SU-DHL-6 (cell line): ENCODE data around the gene IL20RB.

Experiments used
- H2AFZ ChIP-seq: fragments of 200-600 bp; sonication (generic); 2 replicates; pipeline ENCODE4 v1.6.1; 2014; ENCODE audit warnings: low read depth, mild to moderate bottlenecking, moderate library complexity, mixed read lengths, antibody characterized with exemption, low read length; ENCODE audit not compliant: severe bottlenecking
- H3F3A ChIP-seq: fragments of 200-600 bp; shearing (Covaris generic); 2 replicates; pipeline ENCODE4 v1.6.0; 2016; ENCODE audit warnings: antibody characterized with exemption, mild to moderate bottlenecking; ENCODE audit not compliant: insufficient read depth
- H3K27ac ChIP-seq: fragments of 200-600 bp; sonication (generic); 2 replicates; pipeline ENCODE4 v1.5.1; 2016; ENCODE audit warnings: low read depth, mild to moderate bottlenecking, low read length, moderate library complexity, mixed read lengths
- H3K27me3 ChIP-seq: fragments of 200-600 bp; sonication (generic), shearing (Covaris generic); 2 replicates; pipeline ENCODE4 v1.6.0; 2014; ENCODE audit warnings: mild to moderate bottlenecking, low read length
- H3K36me3 ChIP-seq: fragments of 200-600 bp; sonication (generic); 2 replicates; pipeline ENCODE4 v1.6.1; 2014; ENCODE audit warnings: mild to moderate bottlenecking, low read length, mixed read lengths
- H3K4me2 ChIP-seq: fragments of 300-600, 200-600 bp; shearing (Covaris generic), sonication (generic); 2 replicates; pipeline ENCODE4 v1.6.0; 2014; ENCODE audit warnings: low read length, low read depth, mild to moderate bottlenecking; ENCODE audit not compliant: poor library complexity, severe bottlenecking
- H3K4me3 ChIP-seq: fragments of 200-600 bp; sonication (generic); 2 replicates; pipeline ENCODE4 v1.5.1; 2014; ENCODE audit warnings: antibody characterized with exemption, low read length, mild to moderate bottlenecking, mixed read lengths; ENCODE audit not compliant: insufficient read depth, poor library complexity, severe bottlenecking
- H3K79me2 ChIP-seq: fragments of 200-600 bp; sonication (generic); 2 replicates; pipeline ENCODE4 v1.6.1; 2014; ENCODE audit warnings: mild to moderate bottlenecking, low read length, moderate library complexity; ENCODE audit not compliant: insufficient read depth
- H3K9ac ChIP-seq: fragments of 200-600 bp; sonication (generic); 2 replicates; pipeline ENCODE4 v1.7.0; 2014; ENCODE audit warnings: mild to moderate bottlenecking, low read length
- H3K9me2 ChIP-seq: fragments of 200-600 bp; sonication (generic); replicated peaks from 2 replicates; pipeline ENCODE4 v1.6.1; 2014; ENCODE audit warnings: low read length; ENCODE audit not compliant: insufficient read depth
- H3K9me3 ChIP-seq: fragments of 200-600 bp; sonication (generic); 2 replicates; pipeline ENCODE4 v1.6.1; 2014; ENCODE audit warnings: low read length, mixed read lengths; ENCODE audit not compliant: insufficient read depth
- H4K20me1 ChIP-seq: fragments of 200-600 bp; sonication (generic); 2 replicates; pipeline ENCODE4 v1.6.1; 2014; ENCODE audit warnings: low read depth, mild to moderate bottlenecking, antibody characterized with exemption, low read length, moderate library complexity, mixed read lengths
- EZH2phosphoT487 ChIP-seq: fragments of 200-600 bp; sonication (generic), shearing (Covaris generic); conservative IDR thresholded peaks from 2 replicates; pipeline ENCODE4 v1.6.1; 2018; ENCODE audit warnings: mild to moderate bottlenecking, antibody characterized with exemption, low read length, moderate library complexity, mixed read lengths
- TF ChIP-seq, protein P1 (sequence below): fragments of 200-600 bp; sonication (generic); IDR thresholded peaks from one replicate; pipeline ENCODE4 v1.5.1; 2017; ENCODE audit warnings: antibody characterized with exemption, mild to moderate bottlenecking, low read length, moderate library complexity; ENCODE audit not compliant: insufficient read depth, poor library complexity, severe bottlenecking

The IL20RB gene

GRCh38 chr3:136992115-136992514, 34.3 kb downstream of the IL20RB start:
- H3K27ac ChIP-seq, result no peak overlapping the region
- H3K36me3 ChIP-seq, result no peaks in the 10 kb centered on the region

DNA sequence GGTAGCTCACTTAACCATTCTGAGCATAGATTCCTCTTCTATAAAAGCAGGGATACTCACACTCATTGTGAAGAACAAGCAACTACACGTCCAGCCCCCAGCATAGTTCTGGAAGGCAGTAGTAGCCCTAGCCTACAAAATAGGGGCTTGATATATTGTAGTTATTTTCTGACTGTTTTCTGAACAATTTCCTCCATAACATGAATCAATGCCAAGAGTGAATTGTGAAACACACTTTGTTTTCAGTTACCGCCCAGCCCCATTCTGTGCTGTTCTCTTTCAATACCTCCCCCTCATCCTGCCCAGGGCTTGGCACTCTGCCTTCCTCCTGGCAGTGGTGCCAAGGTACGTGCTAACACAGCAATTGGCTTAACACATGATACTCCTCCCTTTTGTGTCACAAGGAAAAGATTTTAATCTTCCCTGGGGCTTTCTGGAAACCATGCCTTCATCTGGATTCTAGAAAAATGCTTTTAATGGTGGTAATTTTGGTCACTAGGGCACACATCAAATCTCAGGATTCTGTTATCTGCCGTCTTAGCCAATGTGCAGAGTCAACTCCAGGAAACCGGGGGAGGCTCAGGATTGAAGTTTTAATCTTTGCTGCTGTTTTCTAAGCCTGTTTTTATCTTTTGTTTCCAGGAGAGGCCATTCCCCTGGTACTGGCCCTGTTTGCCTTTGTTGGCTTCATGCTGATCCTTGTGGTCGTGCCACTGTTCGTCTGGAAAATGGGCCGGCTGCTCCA, 37.2 kb downstream of the IL20RB start:
- no peak overlapping the region for H3K9ac ChIP-seq

More at GRCh38 chr3:136992115-136992514, 34.3 kb downstream of the IL20RB start:
- no peaks in the 10 kb centered on the region for H3K79me2 ChIP-seq
- no peaks in the 10 kb centered on the region for H3F3A ChIP-seq
- H3K9me3 ChIP-seq, result no peaks in the 10 kb centered on the region
- no peaks in the 10 kb centered on the region for H4K20me1 ChIP-seq
- no peaks in the 10 kb centered on the region for H3K9me2 ChIP-seq
- TF ChIP-seq EZH2phosphoT487, result no peak
- TF ChIP-seq, protein P1, sequence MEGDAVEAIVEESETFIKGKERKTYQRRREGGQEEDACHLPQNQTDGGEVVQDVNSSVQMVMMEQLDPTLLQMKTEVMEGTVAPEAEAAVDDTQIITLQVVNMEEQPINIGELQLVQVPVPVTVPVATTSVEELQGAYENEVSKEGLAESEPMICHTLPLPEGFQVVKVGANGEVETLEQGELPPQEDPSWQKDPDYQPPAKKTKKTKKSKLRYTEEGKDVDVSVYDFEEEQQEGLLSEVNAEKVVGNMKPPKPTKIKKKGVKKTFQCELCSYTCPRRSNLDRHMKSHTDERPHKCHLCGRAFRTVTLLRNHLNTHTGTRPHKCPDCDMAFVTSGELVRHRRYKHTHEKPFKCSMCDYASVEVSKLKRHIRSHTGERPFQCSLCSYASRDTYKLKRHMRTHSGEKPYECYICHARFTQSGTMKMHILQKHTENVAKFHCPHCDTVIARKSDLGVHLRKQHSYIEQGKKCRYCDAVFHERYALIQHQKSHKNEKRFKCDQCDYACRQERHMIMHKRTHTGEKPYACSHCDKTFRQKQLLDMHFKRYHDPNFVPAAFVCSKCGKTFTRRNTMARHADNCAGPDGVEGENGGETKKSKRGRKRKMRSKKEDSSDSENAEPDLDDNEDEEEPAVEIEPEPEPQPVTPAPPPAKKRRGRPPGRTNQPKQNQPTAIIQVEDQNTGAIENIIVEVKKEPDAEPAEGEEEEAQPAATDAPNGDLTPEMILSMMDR, result no peak
- H3K4me2 ChIP-seq, result no peak overlapping the region
- H3K27me3 ChIP-seq, result no peaks in the 10 kb centered on the region
- no peak overlapping the region for H3K9ac ChIP-seq
- no peak overlapping the region for H3K4me3 ChIP-seq
- no peak overlapping the region for H2AFZ ChIP-seq

GRCh38 chr3:136995652-136996051, 37.9 kb downstream of the IL20RB start:
- Histone ChIP-seq H3K4me2 (no peak overlapping the region), H3K27ac (no peak overlapping the region)

More for the DNA sequence above, 37.2 kb downstream of the IL20RB start:
- H3K27me3 ChIP-seq, result no peaks in the 10 kb centered on the region
- TF ChIP-seq, protein P1, result no peak
- no peak for TF ChIP-seq EZH2phosphoT487
- no peaks in the 10 kb centered on the region for H3F3A ChIP-seq
- no peak overlapping the region for H3K27ac ChIP-seq
- no peaks in the 10 kb centered on the region for H3K9me2 ChIP-seq
- H3K9me3 ChIP-seq, result no peaks in the 10 kb centered on the region
- H3K4me3 ChIP-seq, result no peak overlapping the region
- H3K79me2 ChIP-seq, result no peaks in the 10 kb centered on the region
- no peaks in the 10 kb centered on the region for H4K20me1 ChIP-seq
- H3K36me3 ChIP-seq, result no peaks in the 10 kb centered on the region
- H2AFZ ChIP-seq, result no peak overlapping the region
- H3K4me2 ChIP-seq, result no peak overlapping the region

More at GRCh38 chr3:136995652-136996051, 37.9 kb downstream of the IL20RB start:
- H3F3A ChIP-seq, result no peaks in the 10 kb centered on the region
- no peak overlapping the region for H3K9ac ChIP-seq
- no peaks in the 10 kb centered on the region for H3K36me3 ChIP-seq
- H2AFZ ChIP-seq, result no peak overlapping the region
- TF ChIP-seq EZH2phosphoT487, result no peak
- TF ChIP-seq, protein P1, result no peak
- H3K9me3 ChIP-seq, result no peaks in the 10 kb centered on the region
- no peaks in the 10 kb centered on the region for H3K27me3 ChIP-seq
- no peak overlapping the region for H3K4me3 ChIP-seq
- no peaks in the 10 kb centered on the region for H3K9me2 ChIP-seq
- H4K20me1 ChIP-seq, result no peaks in the 10 kb centered on the region
- H3K79me2 ChIP-seq, result no peaks in the 10 kb centered on the region
